HL-60/S4 (cell line): ENCODE measurements around the gene CNOT3.

Experiments used
- in situ Hi-C: fragments of 300-500 bp; cut with MboI; formaldehyde crosslinking; loops from 2 replicates; pipeline ENCODE4 v1.14.3; 2022; ENCODE audit warnings: low sequenced_read_pairs

CNOT3 gene

GRCh38 chr19:54115109-54116063 lies 22.2 kb upstream of the CNOT3 start, which contains the start of the genes PRPF31 and TFPT:
TSS of gene PRPF31 (plus strand) at chr19:54115754. CDS start at chr19:54118279, 2,525 bp downstream.
TSS of gene TFPT (minus strand) at chr19:54115657. CDS start at chr19:54115269, 388 bp downstream.
- in situ Hi-C loops: no loop called here

GRCh38 chr19:54121259-54121658 lies 16.3 kb upstream of the CNOT3 start:
- in situ Hi-C loops: no loop called here

- in situ Hi-C loops: no loop called here
These were observed 13.9 kb upstream of the CNOT3 start for GRCh38 chr19:54123682-54124081.

- in situ Hi-C loops: no loop called here
These were observed 13.2 kb upstream of the CNOT3 start for GRCh38 chr19:54124393-54124792.

GRCh38 chr19:54125713-54126112 lies 11.8 kb upstream of the CNOT3 start:
- in situ Hi-C loops: no loop called here

GRCh38 chr19:54127688-54128440 lies 9.7 kb upstream of the CNOT3 start:
- in situ Hi-C loops: no loop called here

GRCh38 chr19:54128441-54128725 lies 9.2 kb upstream of the CNOT3 start:
- in situ Hi-C loops: no loop called here

GRCh38 chr19:54128796-54129616 lies 8.6 kb upstream of the CNOT3 start:
- in situ Hi-C loops: no loop called here

- in situ Hi-C loops: no loop called here
These were observed 8.0 kb upstream of the CNOT3 start for GRCh38 chr19:54129617-54129996.

- in situ Hi-C loops: no loop called here
These were observed 4.1 kb upstream of the CNOT3 start for GRCh38 chr19:54133312-54133956.

- in situ Hi-C loops: no loop called here
These were observed 3.5 kb upstream of the CNOT3 start for GRCh38 chr19:54133957-54134590.

- in situ Hi-C loops: no loop called here
These were observed 1.3 kb upstream of the CNOT3 start for GRCh38 chr19:54136086-54136863.

GRCh38 chr19:54136864-54137698 lies 481 bp upstream of the CNOT3 start:
- in situ Hi-C loops: no loop called here

GRCh38 chr19:54138489-54139256 lies 1.1 kb downstream of the CNOT3 start:
- in situ Hi-C loops: no loop called here

GRCh38 chr19:54141356-54141755 lies 3.8 kb downstream of the CNOT3 start:
- in situ Hi-C loops: no loop called here

GRCh38 chr19:54142166-54142780 lies 4.7 kb downstream of the CNOT3 start:
- in situ Hi-C loops: no loop called here

GRCh38 chr19:54145541-54146158 lies 8.1 kb downstream of the CNOT3 start:
- in situ Hi-C loops: no loop called here
